Keratinocyte (primary cell): ENCODE data around the gene KDM2A.

Experiments used
- CTCF ChIP-seq, 3 experiments: IDR thresholded peaks in 1 of 3; conservative IDR thresholded peaks in 1 of 3; optimal IDR thresholded peaks in 1 of 3; 2 replicates in 2 of 3; 3 replicates in 1 of 3; pipeline versions ENCODE3 to v1.5.1; 2011; ENCODE audit warnings: low read length in 3 of 3, mild to moderate bottlenecking in 3 of 3, moderate library complexity in 2 of 3, control low read depth in 1 of 3, inconsistent platforms in 1 of 3; ENCODE audit not compliant: insufficient read depth in 2 of 3; ENCODE audit errors: extremely low read depth in 1 of 3
- EZH2 ChIP-seq: IDR thresholded peaks from one replicate; pipeline ENCODE4 v1.6.1; 2012; ENCODE audit warnings: inconsistent platforms, mild to moderate bottlenecking, low read length, moderate library complexity

DNA sequence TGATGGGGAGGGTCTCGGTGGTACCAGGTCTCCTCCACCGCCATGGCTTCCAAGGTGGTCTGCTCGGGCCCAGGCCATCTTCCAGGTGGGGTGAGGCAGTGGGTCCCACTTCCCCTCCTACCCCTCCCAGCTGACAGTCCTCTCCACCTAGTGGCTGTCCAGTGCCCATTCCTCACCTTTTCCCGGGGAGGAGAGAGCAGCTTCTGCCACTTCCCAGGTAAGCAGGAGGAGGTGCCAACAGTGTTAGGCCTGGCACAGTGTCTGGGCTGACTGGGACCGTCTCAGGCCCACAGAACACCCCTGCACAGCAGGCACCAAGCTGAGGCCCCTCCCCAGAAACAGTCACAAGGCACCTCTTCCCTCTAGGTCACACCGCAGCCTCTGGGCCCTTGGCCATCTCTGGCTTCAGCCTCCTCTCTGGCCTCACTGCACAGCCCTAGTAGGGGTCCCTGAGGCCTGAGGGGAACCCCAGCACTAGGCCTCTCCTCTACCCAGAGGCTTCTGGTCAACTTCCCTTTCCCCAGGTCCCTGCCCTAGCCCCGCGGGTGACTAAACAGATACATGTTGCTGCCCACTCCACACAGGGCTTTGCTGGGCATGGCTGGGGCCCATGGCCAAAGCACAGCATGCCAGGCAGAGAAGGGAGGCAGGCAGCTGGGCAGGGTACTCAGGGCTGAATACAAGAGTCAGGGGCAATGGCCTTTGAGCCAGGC, 167.7 kb downstream of the KDM2A start:
- TF ChIP-seq EZH2, result no peak
- TF ChIP-seq CTCF (optimal IDR thresholded peaks at IDR 0.05 in 1 of 3, IDR thresholded peaks at IDR 0.05 in 1 of 3, conservative IDR thresholded peaks at IDR 0.05 in 1 of 3; ENCODE audit: extremely low read depth in 1 of 3, insufficient read depth in 2 of 3, low read length in 3 of 3), result peak; percentile 12 to 22 (median 19)
